Measurements from ENCODE around the gene TSPAN9. TPM values are rescaled to one million over a fixed set of nuclear protein-coding genes. Genes with fewer than 3 reads are reported as not detected.

TSPAN9 gene
- under 1 TPM in 1 of 2 experiments, not detected in 1; 0.15 TPM for total RNA-seq

- ChIA-PET CTCF (interaction anchor here (1.6 kb wide), 1 partner anchor 199 kb away, joined by 3 read pairs; no protein-coding TSS in a partner anchor), POLR2A (no interaction called here)
Observed at GRCh38 chr12:3076730-3077571, at the start of gene TSPAN9. Gene TSPAN9, plus strand, starts transcription at chr12:3077379. Its CDS starts 123,815 bp downstream, at chr12:3201194.

GRCh38 chr12:3028108-3028507 is 49.1 kb upstream of the TSPAN9 start:
- no peaks in the 10 kb centered on the region for H3K36me3 Mint-ChIP-seq (ENCODE audit: low read depth)
- H3K4me3 Mint-ChIP-seq: no peak overlapping the region
- no peak for DNase-seq

More at GRCh38 chr12:3076730-3077571, at the start of gene TSPAN9:
- DNase-seq: peak; percentile 60
- H3K4me3 Mint-ChIP-seq: peak within 1 kb of the TSS; percentile 63
- no peaks in the 10 kb centered on the region for H3K9me3 Mint-ChIP-seq
- H3K36me3 Mint-ChIP-seq (ENCODE audit: low read depth): no peaks in the 10 kb centered on the region
- peaks cover 9% of the 10 kb centered on the region for H3K4me1 Mint-ChIP-seq
- no peak within 1 kb of the TSS for H3K27ac Mint-ChIP-seq
- H3K27me3 Mint-ChIP-seq: peaks cover 22% of the 10 kb centered on the region

GRCh38 chr12:3030821-3031429 is 46.3 kb upstream of the TSPAN9 start:
- ChIA-PET CTCF (interaction anchor here (1.4 kb wide), 1 partner anchor 13 kb away, joined by 3 read pairs; no protein-coding TSS in a partner anchor), POLR2A (no interaction called here)
- Mint-ChIP-seq H3K36me3 (ENCODE audit: low read depth) (no peaks in the 10 kb centered on the region), H3K27me3 (peaks cover 2% of the 10 kb centered on the region), H3K4me3 (no peak overlapping the region), H3K27ac (no peak overlapping the region), H3K4me1 (no peaks in the 10 kb centered on the region), H3K9me3 (no peaks in the 10 kb centered on the region)
- DNase-seq: no peak

More at GRCh38 chr12:3028108-3028507, 49.1 kb upstream of the TSPAN9 start:
- Mint-ChIP-seq H3K9me3 (no peaks in the 10 kb centered on the region), H3K27ac (no peak overlapping the region), H3K4me1 (no peaks in the 10 kb centered on the region), H3K27me3 (peaks cover 2% of the 10 kb centered on the region)
- ChIA-PET POLR2A (no interaction called here), CTCF (no interaction called here)

GRCh38 chr12:3032161-3032560 is 45.0 kb upstream of the TSPAN9 start:
- no peaks in the 10 kb centered on the region for H3K9me3 Mint-ChIP-seq
- POLR2A ChIA-PET: no interaction called here
- CTCF ChIA-PET: interaction anchor here (1.8 kb wide), 1 partner anchor 178 kb away, joined by 5 read pairs; no protein-coding TSS in a partner anchor

GRCh38 chr12:3032770-3033538 is 44.2 kb upstream of the TSPAN9 start:
- Mint-ChIP-seq H3K27ac (no peak overlapping the region), H3K4me1 (no peaks in the 10 kb centered on the region)
- CTCF ChIA-PET: interaction anchor here (1.2 to 1.8 kb wide), 2 partner anchors 19 to 179 kb away, joined by 3 to 5 read pairs; no protein-coding TSS in a partner anchor

More at GRCh38 chr12:3032161-3032560, 45.0 kb upstream of the TSPAN9 start:
- Mint-ChIP-seq H3K27ac (no peak overlapping the region), H3K4me3 (no peak overlapping the region), H3K4me1 (no peaks in the 10 kb centered on the region), H3K27me3 (peaks cover under 1% of the 10 kb centered on the region), H3K36me3 (ENCODE audit: low read depth) (no peaks in the 10 kb centered on the region)
- DNase-seq: no peak

GRCh38 chr12:3033539-3033867 is 43.7 kb upstream of the TSPAN9 start:
- ChIA-PET POLR2A (no interaction called here), CTCF (interaction anchor here (1.2 to 1.8 kb wide), 2 partner anchors 19 to 179 kb away, joined by 3 to 5 read pairs; no protein-coding TSS in a partner anchor)
- no peaks in the 10 kb centered on the region for H3K36me3 Mint-ChIP-seq (ENCODE audit: low read depth)
- no peak for DNase-seq
- H3K4me1 Mint-ChIP-seq: no peaks in the 10 kb centered on the region
- H3K4me3 Mint-ChIP-seq: no peak overlapping the region
- H3K9me3 Mint-ChIP-seq: no peaks in the 10 kb centered on the region
- no peaks in the 10 kb centered on the region for H3K27me3 Mint-ChIP-seq
- H3K27ac Mint-ChIP-seq: no peak overlapping the region

More at GRCh38 chr12:3032770-3033538, 44.2 kb upstream of the TSPAN9 start:
- Mint-ChIP-seq H3K9me3 (no peaks in the 10 kb centered on the region), H3K36me3 (ENCODE audit: low read depth) (no peaks in the 10 kb centered on the region), H3K27me3 (no peaks in the 10 kb centered on the region), H3K4me3 (no peak overlapping the region)
- POLR2A ChIA-PET: no interaction called here
- DNase-seq: no peak

GRCh38 chr12:3034067-3034750 is 43.0 kb upstream of the TSPAN9 start:
- H3K27ac Mint-ChIP-seq: no peak overlapping the region
- H3K27me3 Mint-ChIP-seq: no peaks in the 10 kb centered on the region
- POLR2A ChIA-PET: interaction anchor here (0.6 kb wide), 1 partner anchor 67 kb away, joined by 3 read pairs; no protein-coding TSS in a partner anchor
- H3K36me3 Mint-ChIP-seq (ENCODE audit: low read depth): no peaks in the 10 kb centered on the region
- no peaks in the 10 kb centered on the region for H3K9me3 Mint-ChIP-seq
- CTCF ChIA-PET: interaction anchor here (0.6 to 1.8 kb wide), 3 partner anchors 20 to 180 kb away, joined by 3 to 5 read pairs (median 3); no protein-coding TSS in a partner anchor
- no peak overlapping the region for H3K4me3 Mint-ChIP-seq
- peak; percentile 44 for DNase-seq
- no peaks in the 10 kb centered on the region for H3K4me1 Mint-ChIP-seq

- Mint-ChIP-seq H3K36me3 (ENCODE audit: low read depth) (no peaks in the 10 kb centered on the region), H3K4me1 (no peaks in the 10 kb centered on the region), H3K27me3 (no peaks in the 10 kb centered on the region), H3K27ac (no peak overlapping the region), H3K4me3 (no peak overlapping the region), H3K9me3 (no peaks in the 10 kb centered on the region)
- ChIA-PET POLR2A (no interaction called here), CTCF (no interaction called here)
- DNase-seq: no peak
Observed at GRCh38 chr12:3035171-3035570, 42.0 kb upstream of the TSPAN9 start.

GRCh38 chr12:3035815-3036702 is 41.1 kb upstream of the TSPAN9 start:
- Mint-ChIP-seq H3K9me3 (no peaks in the 10 kb centered on the region), H3K27ac (no peak overlapping the region)

GRCh38 chr12:3036901-3037600 is 40.1 kb upstream of the TSPAN9 start:
- H3K27ac Mint-ChIP-seq: no peak overlapping the region
- no peak overlapping the region for H3K4me3 Mint-ChIP-seq
- H3K27me3 Mint-ChIP-seq: no peaks in the 10 kb centered on the region
- CTCF ChIA-PET: no interaction called here
- no peaks in the 10 kb centered on the region for H3K4me1 Mint-ChIP-seq
- H3K36me3 Mint-ChIP-seq (ENCODE audit: low read depth): no peaks in the 10 kb centered on the region
- DNase-seq: no peak
- no peaks in the 10 kb centered on the region for H3K9me3 Mint-ChIP-seq
- POLR2A ChIA-PET: no interaction called here

More at GRCh38 chr12:3035815-3036702, 41.1 kb upstream of the TSPAN9 start:
- Mint-ChIP-seq H3K27me3 (no peaks in the 10 kb centered on the region), H3K4me3 (no peak overlapping the region), H3K36me3 (ENCODE audit: low read depth) (no peaks in the 10 kb centered on the region), H3K4me1 (no peaks in the 10 kb centered on the region)
- ChIA-PET POLR2A (no interaction called here), CTCF (no interaction called here)
- no peak for DNase-seq

- no peak overlapping the region for H3K4me3 Mint-ChIP-seq
Observed at GRCh38 chr12:3038166-3038565, 39.0 kb upstream of the TSPAN9 start.

More at GRCh38 chr12:3038166-3038565, 39.0 kb upstream of the TSPAN9 start:
- Mint-ChIP-seq H3K27me3 (no peaks in the 10 kb centered on the region), H3K9me3 (no peaks in the 10 kb centered on the region), H3K36me3 (ENCODE audit: low read depth) (no peaks in the 10 kb centered on the region), H3K4me1 (no peaks in the 10 kb centered on the region), H3K27ac (no peak overlapping the region)
- no peak for DNase-seq
- ChIA-PET POLR2A (no interaction called here), CTCF (no interaction called here)
